Stomach (tissue), 9 donors: ENCODE data around the gene HNRNPA2B1. TPM values are rescaled to one million over a fixed set of nuclear protein-coding genes. Genes with fewer than 3 reads are reported as not detected.

Source experiments
- DNase-seq, 2 donors: peaks; one replicate each; pipeline versions ENCODE4 v3.0.0 to v3.0.0-alpha.2; 2013 to 2019
- H3K27ac ChIP-seq, 5 donors: fragments of 200-600 bp in 4 of 5; sonication (generic) in 4 of 5; one replicate each; pipeline ENCODE4 v1.5.1; 2013 to 2019; ENCODE audit warnings: mild to moderate bottlenecking in 1 of 5, moderate library complexity in 1 of 5
- H3K27me3 ChIP-seq, 3 donors: fragments of 200-600 bp; sonication (generic); one replicate each; pipeline ENCODE4 v1.5.1; 2017 to 2019; ENCODE audit warnings: mixed run types in 1 of 3
- H3K36me3 ChIP-seq, 4 donors: fragments of 200-600 bp; sonication (generic); 1 replicate in 3 of 4; 2 replicates in 1 of 4; pipeline ENCODE4 v1.5.1; 2016 to 2019
- H3K4me1 ChIP-seq, 4 donors: fragments of 200-600 bp; sonication (generic); one replicate each; pipeline ENCODE4 v1.5.1; 2016 to 2019
- H3K4me3 ChIP-seq, 4 donors: fragments of 200-600 bp; sonication (generic) in 3 of 4; one replicate each; pipeline ENCODE4 v1.5.1; 2016 to 2019; ENCODE audit warnings: mild to moderate bottlenecking in 1 of 4
- H3K9me3 ChIP-seq, 4 donors: fragments of 200-600 bp; sonication (generic); one replicate each; pipeline ENCODE4 v1.5.1; 2016 to 2019
- EP300 ChIP-seq: sonication (generic); formaldehyde crosslinking; IDR thresholded peaks from one replicate; pipeline ENCODE4 v1.6.1; 2017; ENCODE audit warnings: antibody characterized with exemption
- POLR2A ChIP-seq, 4 donors: fragments of 450-650 bp; IDR thresholded peaks; one replicate each; pipeline ENCODE4 v1.6.1; 2016; ENCODE audit warnings: antibody characterized with exemption in 4 of 4, control low read depth in 2 of 4, mild to moderate bottlenecking in 1 of 4, moderate library complexity in 1 of 4
- POLR2AphosphoS5 ChIP-seq, 3 donors: sonication (generic); formaldehyde crosslinking; IDR thresholded peaks; one replicate each; pipeline ENCODE4 v1.6.1; 2016; ENCODE audit warnings: antibody characterized with exemption in 3 of 3
- WGBS, 5 donors: extraction: QIAGEN DNeasy Blood & Tissue Kit in 3 of 5; methylation state at CpG; one replicate each; pipeline versions ENCODE4 v1.1.5 to v1.1.7; 2013 to 2018; 5-methylcytosine and 5-hydroxymethylcytosine counted together
- intact Hi-C: fragments of 100-400 bp; cut with DNase I; formaldehyde crosslinking; loops from one replicate; pipeline ENCODE4 v1.15.1; 2023; ENCODE audit warnings: low total_unique reads
- polyA plus RNA-seq, 3 donors: library from polyadenylated mRNA; stranded (reverse); fragments of 200-250 nt; gene quantifications; one replicate each; pipeline ENCODE4 v1.2.3, GENCODE V29; 2013
- total RNA-seq, 5 donors: library from RNA; depleted of rRNA; stranded (reverse); fragments of >200 nt; gene quantifications; one replicate each; pipeline versions ENCODE4 v1.1.0 to v1.2.3, GENCODE V29; 2014 to 2016
- TF ChIP-seq, protein P1 (sequence below), 7 experiments: fragments of 450-650 bp in 4 of 7; fragments of 200-600 bp in 3 of 7; sonication (generic) in 3 of 7; IDR thresholded peaks; one replicate each; pipeline ENCODE4 v1.5.1; 2016 to 2019; ENCODE audit warnings: antibody characterized with exemption in 7 of 7, control low read depth in 2 of 7, mild to moderate bottlenecking in 1 of 7
- donor health status: healthy with polysubstance abuse.
- donor health status: Bipolar disorder and iron deficiency.
- donor health status: healthy.

The HNRNPA2B1 gene
- total and polyA plus RNA-seq, 8 donors, result 142 to 464 (median 304) TPM

DNA sequence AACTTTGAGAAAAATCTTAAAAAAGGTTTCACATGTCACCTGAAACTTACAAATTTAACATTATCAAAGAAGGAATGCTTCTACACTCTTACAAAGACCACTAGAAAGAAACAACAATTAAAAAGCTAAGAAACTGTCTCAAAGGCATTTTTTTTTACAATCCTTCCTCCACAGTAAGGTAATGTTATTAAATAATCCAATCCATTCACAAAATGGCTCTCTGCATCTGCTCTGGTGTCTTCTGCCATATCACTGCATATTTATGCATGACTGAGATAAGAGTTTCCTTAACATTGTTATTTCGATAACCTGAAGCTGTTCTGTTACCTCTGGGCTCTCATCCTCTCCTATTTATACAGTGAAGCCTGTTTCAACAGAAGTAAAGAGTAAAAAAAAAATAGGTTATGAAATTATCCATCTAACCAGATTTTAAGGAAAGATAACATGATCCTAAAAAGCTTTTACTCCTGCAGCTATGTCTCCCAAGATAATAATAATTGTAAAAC, 8.5 kb downstream of the HNRNPA2B1 start:
- Histone ChIP-seq H3K36me3 (peaks cover 90 to 99% (median 98%) of the 10 kb centered on the region in 4 donors), H3K4me3 (peak overlapping the region in 1 of 4 donors; percentile 23), H3K27ac (peak overlapping the region in 1 of 5 donors; percentile 61), H3K27me3 (no peaks in the 10 kb centered on the region), H3K4me1 (peaks cover 48 to 99% (median 72%) of the 10 kb centered on the region in 4 donors), H3K9me3 (no peaks in the 10 kb centered on the region)
- DNase-seq, result no peak
- intact Hi-C loops, result no loop called here
- 33 to 60% (median 41%) methylated on average over 1 of the region's 1 CpG for WGBS, 5 donors
- TF ChIP-seq EP300 (no peak), POLR2AphosphoS5 (IDR thresholded peaks at IDR 0.05) (no peak), POLR2A (IDR thresholded peaks at IDR 0.05) (no peak)
- TF ChIP-seq, protein P1, sequence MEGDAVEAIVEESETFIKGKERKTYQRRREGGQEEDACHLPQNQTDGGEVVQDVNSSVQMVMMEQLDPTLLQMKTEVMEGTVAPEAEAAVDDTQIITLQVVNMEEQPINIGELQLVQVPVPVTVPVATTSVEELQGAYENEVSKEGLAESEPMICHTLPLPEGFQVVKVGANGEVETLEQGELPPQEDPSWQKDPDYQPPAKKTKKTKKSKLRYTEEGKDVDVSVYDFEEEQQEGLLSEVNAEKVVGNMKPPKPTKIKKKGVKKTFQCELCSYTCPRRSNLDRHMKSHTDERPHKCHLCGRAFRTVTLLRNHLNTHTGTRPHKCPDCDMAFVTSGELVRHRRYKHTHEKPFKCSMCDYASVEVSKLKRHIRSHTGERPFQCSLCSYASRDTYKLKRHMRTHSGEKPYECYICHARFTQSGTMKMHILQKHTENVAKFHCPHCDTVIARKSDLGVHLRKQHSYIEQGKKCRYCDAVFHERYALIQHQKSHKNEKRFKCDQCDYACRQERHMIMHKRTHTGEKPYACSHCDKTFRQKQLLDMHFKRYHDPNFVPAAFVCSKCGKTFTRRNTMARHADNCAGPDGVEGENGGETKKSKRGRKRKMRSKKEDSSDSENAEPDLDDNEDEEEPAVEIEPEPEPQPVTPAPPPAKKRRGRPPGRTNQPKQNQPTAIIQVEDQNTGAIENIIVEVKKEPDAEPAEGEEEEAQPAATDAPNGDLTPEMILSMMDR (IDR thresholded peaks at IDR 0.05), result no peak

DNA sequence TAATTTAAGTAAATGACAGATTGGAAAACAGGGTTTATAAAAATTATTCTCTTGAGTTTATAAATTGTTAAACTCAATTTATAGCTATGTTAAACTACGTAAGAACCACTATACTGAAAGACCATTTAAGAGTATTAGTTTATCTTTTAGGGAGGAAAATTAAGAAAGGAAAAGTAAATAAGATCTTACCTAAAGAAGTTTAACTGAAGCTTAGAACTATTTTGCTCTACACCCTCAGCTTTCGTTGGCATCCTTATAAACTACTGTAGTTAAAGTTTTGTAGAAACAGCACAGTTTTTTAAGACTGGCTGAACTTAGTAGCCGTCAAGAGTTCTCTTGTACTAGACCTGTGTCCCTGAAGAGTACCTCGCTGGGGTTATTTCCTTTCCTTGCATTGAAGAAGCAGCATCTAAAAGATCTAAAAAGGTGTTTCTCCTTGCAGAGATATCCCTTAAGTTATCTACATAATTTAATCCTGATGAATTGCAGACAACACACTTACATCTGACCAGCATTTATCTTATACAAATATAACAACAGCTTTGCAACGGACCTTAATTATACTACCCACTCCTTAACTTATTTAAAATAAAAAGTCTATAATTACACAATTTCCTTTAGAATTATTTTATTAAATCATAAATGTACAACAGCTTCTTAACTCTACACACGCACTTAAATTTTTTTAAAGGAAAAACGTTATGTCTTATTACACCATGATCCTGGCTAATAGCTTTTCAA, 9.1 kb downstream of the HNRNPA2B1 start:
- 62 to 69% (median 67%) methylated on average over 7 of the region's 7 CpGs for WGBS, 5 donors
- Histone ChIP-seq H3K9me3 (no peaks in the 10 kb centered on the region), H3K27ac (no peak overlapping the region), H3K4me1 (peaks cover 42 to 95% (median 68%) of the 10 kb centered on the region in 4 donors), H3K27me3 (no peaks in the 10 kb centered on the region), H3K36me3 (peaks cover 84 to 95% (median 92%) of the 10 kb centered on the region in 4 donors), H3K4me3 (no peak overlapping the region)
- intact Hi-C loops, result no loop called here
- DNase-seq, result no peak
- no peak for TF ChIP-seq EP300
- TF ChIP-seq POLR2AphosphoS5 (IDR thresholded peaks at IDR 0.05), result no peak
- TF ChIP-seq, protein P1 (IDR thresholded peaks at IDR 0.05), result no peak
- TF ChIP-seq POLR2A (IDR thresholded peaks at IDR 0.05), result no peak

DNA sequence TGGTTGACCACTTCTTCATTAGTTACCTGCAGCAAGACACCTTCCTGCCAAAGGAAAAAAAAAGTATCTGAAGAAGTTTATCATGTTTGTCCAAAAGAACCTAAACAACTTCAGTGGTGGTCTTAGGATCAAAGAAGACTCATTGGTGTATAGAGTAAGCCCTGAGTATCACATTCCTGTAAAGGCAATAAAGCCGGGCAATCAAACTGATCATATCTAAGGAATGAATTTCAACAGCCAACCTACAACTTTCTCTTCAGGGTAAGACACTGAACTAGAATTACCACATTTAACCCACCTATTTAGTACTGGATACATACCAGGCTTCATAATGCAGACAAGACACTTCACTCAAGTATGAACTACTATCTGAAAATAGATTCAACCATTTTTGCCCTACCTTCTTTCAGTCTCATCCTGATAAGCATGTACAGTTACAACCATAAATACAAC, 10.1 kb downstream of the HNRNPA2B1 start:
- no peak for DNase-seq
- TF ChIP-seq EP300 (no peak), POLR2AphosphoS5 (IDR thresholded peaks at IDR 0.05) (peak in 1 of 3 donors; percentile 4), POLR2A (IDR thresholded peaks at IDR 0.05) (no peak)
- Histone ChIP-seq H3K4me3 (no peak overlapping the region), H3K4me1 (peaks cover 32 to 95% (median 59%) of the 10 kb centered on the region in 4 donors), H3K27me3 (no peaks in the 10 kb centered on the region), H3K27ac (no peak overlapping the region), H3K36me3 (peaks cover 75 to 90% (median 82%) of the 10 kb centered on the region in 4 donors), H3K9me3 (no peaks in the 10 kb centered on the region)
- 60 to 79% (median 74%) methylated on average over 1 of the region's 1 CpG for WGBS, 5 donors
- intact Hi-C loops, result no loop called here

DNA sequence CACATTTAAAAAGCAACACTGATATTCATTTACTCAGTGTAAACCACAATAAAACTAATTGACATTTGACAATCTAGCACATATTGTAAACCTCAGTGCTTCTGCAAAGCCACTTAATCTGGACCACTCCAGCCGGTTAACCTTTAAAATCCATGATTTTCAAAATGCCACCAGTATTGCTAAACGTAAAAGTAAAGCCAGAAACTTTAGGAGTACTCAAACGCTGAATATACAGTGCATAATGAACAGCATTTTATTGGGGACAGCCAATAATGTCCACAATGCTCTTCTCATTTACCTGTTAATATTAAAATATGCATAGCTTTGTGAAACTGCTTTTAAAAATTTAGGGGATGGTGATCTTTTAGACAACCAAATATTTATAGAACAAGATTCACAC, 10.8 kb downstream of the HNRNPA2B1 start:
- intact Hi-C loops, result no loop called here
- no peak for DNase-seq
- Histone ChIP-seq H3K4me3 (no peak overlapping the region), H3K36me3 (peaks cover 70 to 90% (median 78%) of the 10 kb centered on the region in 4 donors), H3K27me3 (no peaks in the 10 kb centered on the region), H3K27ac (peak overlapping the region in 1 of 5 donors; percentile 27), H3K9me3 (no peaks in the 10 kb centered on the region), H3K4me1 (peaks cover 26 to 87% (median 54%) of the 10 kb centered on the region in 4 donors)
- WGBS, 5 donors, result 78 to 91% (median 81%) methylated on average over 3 of the region's 3 CpGs
- no peak for TF ChIP-seq EP300

DNA sequence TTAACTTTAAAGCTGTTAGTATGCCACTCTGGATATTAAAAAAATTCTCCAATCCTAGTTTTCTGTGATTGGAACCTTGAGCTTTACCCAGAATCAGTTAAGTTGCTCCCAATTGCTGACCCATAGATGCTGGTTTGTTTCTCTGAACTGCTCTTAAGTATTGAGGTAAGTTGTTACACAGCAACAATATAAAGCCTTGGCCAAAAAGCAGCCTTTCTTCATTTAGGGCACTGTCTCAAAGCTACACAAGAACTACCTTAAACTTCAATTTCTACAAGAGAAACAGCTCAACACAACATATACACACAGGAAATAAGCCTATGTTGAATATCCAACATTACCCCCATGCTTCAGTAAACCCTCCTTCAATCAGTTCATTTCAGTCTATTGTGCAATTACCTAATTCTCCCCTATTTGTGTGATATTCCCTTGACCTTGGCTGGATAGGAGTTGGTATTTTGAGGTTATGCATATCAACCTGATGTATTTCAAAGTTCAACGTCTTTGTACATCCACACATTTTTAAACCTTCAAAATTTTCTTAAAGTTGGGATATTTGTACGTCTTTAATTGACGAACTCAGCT, 11.5 kb downstream of the HNRNPA2B1 start:
- Histone ChIP-seq H3K4me3 (no peak overlapping the region), H3K4me1 (peaks cover 19 to 81% (median 49%) of the 10 kb centered on the region in 4 donors), H3K27ac (peak overlapping the region in 1 of 5 donors; percentile 27), H3K36me3 (peaks cover 64 to 84% (median 72%) of the 10 kb centered on the region in 4 donors), H3K27me3 (no peaks in the 10 kb centered on the region), H3K9me3 (no peaks in the 10 kb centered on the region)
- WGBS, 5 donors, result 89 to 95% (median 89%) methylated on average over 3 of the region's 3 CpGs
- TF ChIP-seq, protein P1 (IDR thresholded peaks at IDR 0.05), result no peak
- peak in 1 of 3 donors; percentile 29 for TF ChIP-seq POLR2AphosphoS5 (IDR thresholded peaks at IDR 0.05)
- no peak for DNase-seq
- intact Hi-C loops, result no loop called here
